Endothelial cell of umbilical vein (primary cell): ENCODE measurements around the gene FNDC5.

Experiments used
- CTCF ChIP-seq, 2 donors: IDR thresholded peaks; 1 replicate in 1 of 2; 2 replicates in 1 of 2; pipeline ENCODE4 v1.5.1; 2011; ENCODE audit warnings: low read length in 2 of 2, mild to moderate bottlenecking in 2 of 2, moderate library complexity in 2 of 2, control low read depth in 1 of 2, inconsistent platforms in 1 of 2, low read depth in 1 of 2; ENCODE audit not compliant: insufficient read depth in 1 of 2; ENCODE audit errors: extremely low read depth in 1 of 2
- EZH2 ChIP-seq: IDR thresholded peaks from 2 replicates; pipeline ENCODE4 v1.6.1; 2012; ENCODE audit warnings: borderline replicate concordance, low read depth, mild to moderate bottlenecking, moderate library complexity, low read length, inconsistent platforms; ENCODE audit not compliant: severe bottlenecking
- FOS ChIP-seq: IDR thresholded peaks from 2 replicates; pipeline ENCODE4 v1.6.1; 2011; ENCODE audit warnings: mild to moderate bottlenecking, low read length, moderate library complexity, borderline replicate concordance; ENCODE audit not compliant: insufficient read depth
- GATA2 ChIP-seq: IDR thresholded peaks from 2 replicates; pipeline ENCODE4 v1.7.0; 2011; ENCODE audit warnings: low read depth, mild to moderate bottlenecking, moderate library complexity, mixed read lengths, low read length; ENCODE audit not compliant: insufficient read length, insufficient read depth
- POLR2A ChIP-seq: IDR thresholded peaks from 2 replicates; pipeline ENCODE4 v1.6.1; 2012; ENCODE audit warnings: low read depth, mild to moderate bottlenecking, control low read depth, low read length
- POLR2AphosphoS5 ChIP-seq: IDR thresholded peaks from 2 replicates; pipeline ENCODE4 v1.6.1; 2012; ENCODE audit warnings: low read depth, mild to moderate bottlenecking, control low read depth, low read length, moderate library complexity; ENCODE audit not compliant: insufficient read depth

- TF ChIP-seq FOS (no peak), CTCF (IDR thresholded peaks at IDR 0.05; ENCODE audit: extremely low read depth in 1 of 2, insufficient read depth in 1 of 2, low read depth in 1 of 2, low read length in 2 of 2) (peak; percentile 80 to 94), POLR2AphosphoS5 (peak; percentile 41), EZH2 (peak; percentile 64), GATA2 (no peak), POLR2A (no peak)
Measured at GRCh38 chr1:32886004-32886827, 15.5 kb upstream of the FNDC5 start, which contains the start of gene HPCA.
